Stimulated activated CD4-positive, alpha-beta T cell treated with anti-CD3 and anti-CD28 coated beads, TNF-alpha, amount 100 ng/mL, for 24 hours (primary cell): ENCODE data around the gene ARHGAP22.

Experiments
- DNase-seq, 3 experiments: peaks; one replicate each; pipeline ENCODE4 v3.0.0-alpha.2; 2020; ENCODE audit warnings: low read depth in 3 of 3

ARHGAP22 gene

DNA sequence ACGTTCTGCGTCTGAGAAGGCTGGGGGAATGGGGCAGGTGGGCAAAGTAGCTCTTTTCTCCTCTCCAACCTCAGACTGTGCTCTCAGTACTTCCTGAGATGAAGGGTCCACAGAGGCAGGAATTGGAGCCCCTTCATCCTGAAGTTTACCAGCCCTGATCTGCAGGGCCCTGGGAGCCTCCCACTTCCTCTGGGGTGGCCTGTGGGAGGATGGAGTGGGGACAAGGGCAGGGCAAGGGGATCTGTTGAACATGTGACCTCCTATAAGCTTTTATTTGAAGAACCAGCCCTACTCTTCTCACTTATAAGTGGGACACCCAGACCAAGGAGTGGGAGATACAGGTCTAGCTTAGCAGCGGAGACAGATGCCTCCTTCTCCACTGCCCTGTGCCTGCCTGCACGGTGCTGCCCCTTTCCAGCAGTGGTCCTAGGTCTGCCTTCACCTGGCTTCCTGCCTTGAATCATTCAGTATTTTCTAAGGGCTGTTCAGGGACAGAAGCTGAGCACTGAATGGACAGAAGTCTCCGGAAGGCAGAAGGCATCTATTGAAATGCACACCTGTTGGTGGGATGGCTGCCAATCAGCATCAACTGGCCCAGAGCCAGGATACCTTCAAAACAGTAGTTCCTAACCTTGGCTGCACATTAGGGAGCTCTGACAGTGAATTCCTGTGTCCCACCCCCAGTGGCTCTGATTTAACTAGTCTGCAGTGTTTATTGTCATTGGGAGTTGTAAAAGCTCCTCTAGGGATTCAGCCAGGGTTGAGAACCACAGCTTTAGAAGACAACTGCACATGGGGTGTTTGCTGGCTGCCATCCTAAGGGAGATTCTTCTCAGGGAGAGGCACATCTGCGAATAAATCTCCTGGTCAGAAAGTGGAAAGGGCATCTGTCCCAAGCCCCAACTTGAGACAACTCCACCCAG lies 2.7 kb upstream of the ARHGAP22 start:
- no peak for DNase-seq

DNA sequence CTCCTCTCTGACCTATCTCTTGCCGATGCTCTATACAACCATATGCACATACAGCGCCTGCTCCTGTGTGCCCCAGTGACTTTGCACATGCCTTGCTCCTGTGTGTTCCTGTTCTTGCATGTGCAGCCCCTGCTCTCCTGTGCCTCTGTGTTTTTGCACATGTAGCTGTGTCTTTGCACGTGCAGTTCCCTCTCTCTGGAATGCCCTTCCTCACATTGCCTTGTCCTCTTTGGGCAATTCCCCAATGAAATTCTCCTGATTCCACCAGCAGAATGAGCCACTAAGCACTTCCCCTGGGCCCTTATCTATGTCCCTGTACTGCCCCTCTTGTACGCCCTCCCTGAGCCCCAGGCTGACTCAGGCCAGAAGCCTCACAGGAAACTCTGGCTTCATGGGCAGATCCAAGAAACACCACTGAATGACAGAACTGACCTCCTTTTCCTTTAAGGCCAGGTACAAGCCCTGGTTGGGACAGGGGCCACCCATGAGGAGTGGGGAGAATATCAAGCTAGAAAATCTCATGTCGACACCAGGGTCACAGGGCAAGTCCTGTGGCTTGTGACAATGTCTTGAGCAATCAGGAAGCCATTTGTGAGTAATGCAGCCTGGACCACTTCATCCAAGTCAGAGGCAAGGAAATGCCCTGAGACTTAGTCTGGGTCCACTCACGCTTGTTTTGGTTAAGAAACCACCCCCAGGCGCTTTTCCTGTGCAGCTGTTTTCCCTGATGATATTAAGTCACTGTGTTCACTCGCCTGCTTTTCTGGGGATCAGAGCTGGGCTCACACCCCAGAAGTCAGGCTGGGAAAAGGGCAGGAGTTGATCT lies 1.9 kb upstream of the ARHGAP22 start:
- no peak for DNase-seq

DNA sequence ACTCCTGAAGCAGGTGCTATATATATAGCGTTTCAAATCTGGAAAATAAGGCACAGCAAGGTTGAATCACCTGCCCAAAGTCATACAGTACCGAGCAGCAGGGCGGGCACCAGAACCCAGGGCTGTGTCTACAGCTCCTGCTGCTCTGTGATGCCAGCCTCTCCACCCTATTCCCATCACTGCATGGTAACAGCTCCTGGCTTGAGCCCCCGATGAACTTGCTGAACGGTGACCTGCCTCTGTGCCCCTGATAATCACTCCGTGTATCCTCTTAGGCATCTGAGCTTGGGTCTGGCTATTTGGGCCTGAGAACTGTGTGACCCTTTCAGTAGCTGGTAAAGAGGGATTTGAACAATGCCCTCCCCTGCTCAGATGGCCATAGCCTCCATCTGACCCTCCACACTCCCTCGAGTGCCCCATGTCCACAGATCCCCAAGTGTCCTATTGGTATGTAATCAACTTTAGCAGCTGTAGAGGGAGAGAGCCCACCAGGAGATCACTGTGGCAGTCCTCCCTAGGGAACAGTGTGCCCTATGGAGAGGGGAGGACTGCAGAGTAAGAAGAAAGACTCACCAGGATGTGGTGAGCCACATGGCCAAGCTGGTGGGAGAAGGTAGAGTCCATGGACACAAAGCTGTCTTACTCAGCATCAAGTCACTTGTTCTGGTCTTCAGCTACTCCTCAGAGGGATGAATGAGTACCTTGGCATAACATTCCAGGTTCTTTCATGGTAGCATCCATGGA lies 1.1 kb upstream of the ARHGAP22 start:
- DNase-seq, result no peak

DNA sequence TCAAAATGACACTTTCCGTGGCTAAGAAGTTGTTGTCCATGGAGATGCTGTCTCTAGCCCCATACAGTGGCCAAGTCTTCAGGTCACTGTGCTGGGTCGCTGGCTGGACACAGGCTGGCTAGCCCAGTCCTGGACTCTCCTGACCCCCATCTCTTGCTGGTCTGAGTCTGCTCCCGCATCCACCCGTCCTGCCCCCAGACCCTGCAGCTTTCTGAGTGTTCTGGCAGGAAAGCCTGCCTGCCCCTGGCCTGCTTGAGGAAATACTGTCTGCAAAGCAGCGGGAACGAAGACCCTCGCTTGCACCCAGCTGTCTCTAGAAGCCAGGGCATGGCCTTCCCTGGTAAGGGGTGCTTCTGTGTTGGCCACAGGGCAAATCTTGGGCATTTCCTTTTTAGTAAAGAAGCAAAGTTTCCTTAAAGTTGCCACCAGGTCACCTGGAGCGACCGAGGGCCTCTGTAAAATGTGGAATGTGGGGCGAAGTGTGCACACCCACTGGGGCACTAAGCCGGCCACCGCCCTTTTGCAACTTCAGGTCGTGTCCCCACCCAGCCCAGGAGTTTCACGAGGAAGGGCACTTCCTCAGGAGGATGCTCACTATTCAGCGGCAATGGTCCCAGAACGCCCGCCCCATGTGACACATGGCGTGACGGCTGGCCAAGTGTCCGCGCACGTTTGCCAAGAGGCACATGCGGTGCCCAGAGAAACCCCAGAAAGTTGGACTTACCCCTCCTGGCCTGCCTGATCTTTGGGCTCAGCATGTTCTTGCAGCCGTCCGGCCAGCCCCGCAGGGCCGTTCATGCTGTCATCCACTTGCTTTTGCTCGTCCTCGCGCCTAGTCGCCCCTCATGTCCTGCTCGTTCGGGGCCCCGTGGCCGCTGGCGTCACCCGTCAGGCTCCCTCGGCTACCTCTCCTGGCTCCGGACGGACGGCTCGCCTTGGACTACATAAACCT lies 558 bp downstream of the ARHGAP22 start:
- DNase-seq, result no peak

DNA sequence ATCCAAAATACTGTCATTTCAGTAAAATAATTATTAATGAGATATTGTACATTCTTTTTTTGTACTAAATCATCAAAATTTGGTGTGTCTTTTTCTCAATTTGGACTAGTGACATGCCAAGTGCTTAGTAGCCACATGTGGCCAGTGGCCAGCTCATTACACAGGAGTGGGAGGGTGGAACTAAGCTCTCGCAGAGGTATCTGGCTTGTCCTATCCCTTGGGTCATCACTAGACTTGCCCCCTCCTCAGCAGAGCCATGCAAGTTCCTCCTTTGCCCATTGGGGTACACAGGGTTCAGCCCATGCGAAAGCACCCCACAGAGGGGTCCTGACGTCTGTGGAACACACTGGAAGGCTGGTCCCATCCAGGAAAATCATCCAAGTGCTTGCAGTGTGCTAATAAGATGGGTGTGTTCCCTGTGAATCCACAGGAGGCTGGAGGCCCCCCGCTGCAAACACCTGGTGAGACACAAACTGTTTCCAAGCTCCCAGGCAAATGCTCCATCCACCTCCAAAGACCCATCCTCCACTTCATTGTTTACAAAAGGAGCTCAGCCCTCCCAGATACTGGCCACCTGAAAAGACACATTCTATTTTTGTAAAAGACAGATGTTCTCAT lies 1.3 kb downstream of the ARHGAP22 start:
- DNase-seq, result no peak

DNA sequence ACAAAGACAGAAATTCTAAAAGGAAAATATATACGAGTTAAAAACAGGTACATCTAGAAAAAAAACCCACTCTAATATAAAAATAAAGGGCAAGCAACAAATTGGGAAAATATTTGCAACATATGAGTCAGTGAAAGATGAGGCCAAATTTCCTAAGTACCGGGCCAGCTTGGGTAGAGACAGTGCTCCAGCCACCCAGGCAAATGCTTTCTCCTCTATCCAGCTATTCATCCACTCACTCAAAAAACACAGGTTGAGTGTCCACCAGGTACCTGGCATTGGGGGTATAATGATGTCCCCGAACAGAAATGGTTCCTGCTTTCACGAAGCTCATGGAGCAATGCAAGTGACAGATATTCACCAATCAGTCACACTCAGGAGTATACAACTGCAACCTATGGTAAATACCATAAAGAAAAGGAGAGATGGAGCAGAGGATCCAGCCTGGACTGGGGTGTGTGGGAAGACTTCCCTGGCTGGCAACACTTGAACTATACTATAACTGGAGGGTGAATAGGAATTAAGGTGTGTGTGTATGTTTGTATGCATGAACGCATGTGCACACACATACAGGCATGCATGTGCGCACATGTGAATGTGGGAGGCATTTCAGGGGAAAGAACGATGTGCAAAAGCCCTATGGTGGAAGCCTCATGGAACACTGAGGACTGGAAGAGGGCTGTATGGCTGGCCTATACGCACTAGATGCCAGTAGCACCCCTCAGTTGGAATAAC lies 2.3 kb downstream of the ARHGAP22 start:
- no peak for DNase-seq

DNA sequence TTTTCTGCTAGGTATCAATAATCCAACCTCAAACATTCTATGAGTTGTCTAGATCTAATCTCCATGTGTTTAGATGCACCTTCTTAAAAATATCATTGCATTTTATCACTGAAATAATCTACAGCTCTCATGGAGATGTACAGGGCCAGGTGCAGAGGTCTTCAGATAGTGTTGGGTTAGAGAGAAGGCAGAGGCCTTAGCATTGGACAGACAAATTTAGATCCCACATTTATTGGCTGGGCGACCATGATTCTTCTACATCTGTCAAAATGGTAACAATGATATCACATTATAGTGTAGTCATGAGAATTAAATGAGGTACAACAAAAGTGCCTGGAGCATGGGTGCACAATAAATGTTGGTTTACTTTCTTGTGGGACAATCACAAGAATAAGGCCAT lies 3.1 kb downstream of the ARHGAP22 start:
- no peak for DNase-seq

DNA sequence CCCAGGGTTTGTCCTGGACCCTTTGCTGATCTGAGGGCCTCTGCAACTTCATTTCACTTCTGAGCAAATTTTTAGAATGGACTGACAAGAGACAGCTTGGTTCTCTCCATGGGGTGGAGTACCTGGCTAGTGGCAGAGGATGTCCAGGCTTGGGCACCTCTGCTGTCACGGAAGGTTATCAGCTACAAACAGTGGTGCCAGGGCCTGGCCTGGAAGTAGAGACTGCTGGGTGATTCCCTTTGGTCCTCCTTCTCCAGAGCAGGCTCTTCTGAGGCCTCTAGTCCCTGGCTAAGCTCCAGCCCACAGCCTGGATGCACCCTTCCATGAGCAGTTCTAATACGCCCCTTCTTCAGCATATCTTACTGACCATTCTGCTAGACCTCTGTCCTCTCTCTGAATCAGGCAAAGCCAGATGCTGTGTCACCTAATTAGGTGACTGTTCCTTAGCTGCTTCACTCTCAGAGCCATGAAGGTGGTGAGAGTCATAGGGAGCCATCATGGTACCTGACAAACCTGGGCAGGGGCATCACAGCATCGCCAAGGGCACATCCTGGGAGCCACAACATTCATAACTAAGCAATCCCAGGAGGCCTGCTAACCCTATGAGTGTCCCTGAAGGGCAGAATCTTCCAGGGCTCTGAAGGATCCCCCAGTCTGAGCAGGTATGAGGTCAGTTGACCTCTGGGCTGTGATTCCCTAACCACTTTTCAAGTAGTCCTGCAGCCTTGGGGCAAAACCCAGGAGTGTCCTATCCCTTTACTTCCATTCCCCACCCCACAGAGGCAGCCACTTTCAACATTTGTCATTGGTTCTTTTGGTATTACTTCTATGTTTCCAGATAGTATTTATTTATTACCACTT lies 4.0 kb downstream of the ARHGAP22 start:
- no peak for DNase-seq

DNA sequence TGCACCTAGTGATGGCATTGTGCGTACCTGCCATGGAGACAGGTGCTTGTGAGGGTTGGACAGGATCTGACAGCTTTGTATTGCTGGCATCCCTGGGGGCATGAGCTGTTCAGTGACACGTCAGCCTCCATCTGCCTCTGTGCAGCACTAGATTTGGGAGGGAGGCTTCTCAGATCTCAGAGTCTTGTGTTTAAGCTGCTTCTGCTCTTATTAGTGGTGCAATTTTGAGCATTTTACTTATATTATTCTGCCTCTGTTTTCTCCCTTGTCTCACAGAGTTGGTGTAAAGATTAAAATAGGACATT lies 5.1 kb downstream of the ARHGAP22 start:
- DNase-seq, result no peak

DNA sequence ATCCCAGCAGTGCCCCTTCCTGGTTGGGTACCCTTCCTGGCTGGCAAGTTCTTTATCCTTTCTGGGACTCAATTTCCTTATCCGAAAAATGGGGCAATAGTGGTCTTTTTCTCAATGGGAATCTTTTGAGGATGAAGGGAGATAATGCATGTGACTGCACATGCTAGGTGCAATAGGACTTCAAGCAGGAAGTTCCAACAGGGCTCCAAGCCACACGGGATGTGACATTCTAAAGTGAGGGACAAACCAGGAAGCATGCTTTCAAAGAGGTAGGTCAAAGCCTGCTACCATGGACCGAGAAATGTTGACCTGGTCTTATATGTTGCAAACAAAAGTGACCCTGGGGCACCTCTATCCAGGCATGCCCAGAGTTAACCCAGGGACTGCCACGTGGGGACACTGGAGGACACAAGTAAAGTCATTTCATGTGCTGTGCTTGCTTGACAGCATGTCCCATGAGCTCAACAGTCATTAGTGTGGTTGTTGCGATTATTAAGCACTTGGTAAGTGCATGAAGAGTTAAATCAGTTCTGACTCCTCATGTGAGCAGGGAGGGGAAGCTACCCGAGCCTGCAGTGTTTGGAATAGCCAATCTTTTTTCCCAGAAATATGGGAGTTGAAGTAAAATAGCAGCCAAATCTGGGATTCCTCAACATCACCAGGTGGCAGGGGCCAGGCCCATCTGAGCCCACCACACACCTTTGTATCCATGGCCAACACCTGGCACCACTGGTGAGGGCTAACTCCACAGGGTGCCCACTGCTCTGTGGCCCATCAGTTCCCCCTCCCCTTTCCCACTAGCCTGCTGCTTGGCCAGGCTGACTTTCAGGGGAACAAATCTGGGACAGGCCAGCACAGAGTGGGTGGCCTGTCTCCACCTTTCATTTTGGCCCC lies 5.7 kb downstream of the ARHGAP22 start:
- no peak for DNase-seq

DNA sequence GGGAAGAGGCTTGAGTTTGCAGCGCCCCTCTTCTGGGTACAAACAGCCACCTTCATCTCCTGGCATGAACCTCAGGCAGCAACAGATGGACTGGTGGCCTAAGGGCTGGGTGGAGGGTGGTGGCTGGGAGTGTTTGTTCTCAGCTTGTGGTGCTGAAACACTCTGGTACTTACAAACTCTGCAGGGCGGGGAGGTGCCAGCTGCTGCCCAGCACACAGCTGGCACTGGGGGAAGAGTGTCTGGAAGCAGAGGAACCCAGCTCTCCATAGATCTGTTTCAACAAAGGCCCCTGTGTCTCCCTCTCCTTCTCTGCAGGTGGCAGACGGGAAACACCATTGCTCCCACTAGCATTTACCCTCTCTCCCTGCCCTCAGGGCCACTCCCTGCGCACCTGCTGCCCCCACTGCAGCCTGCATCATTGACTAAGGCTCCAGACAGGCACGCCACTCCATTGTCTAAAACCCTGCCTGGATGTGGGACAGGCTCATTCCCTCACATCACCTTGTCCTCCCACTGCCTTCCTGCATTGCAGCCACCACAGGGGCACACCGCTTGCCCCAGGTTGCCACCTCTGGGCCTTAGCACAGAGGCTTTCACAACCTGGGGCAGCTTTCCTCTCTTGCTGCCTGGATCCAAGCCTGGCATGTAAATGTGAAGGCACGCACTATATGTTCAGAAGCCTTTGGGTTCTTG lies 6.5 kb downstream of the ARHGAP22 start:
- DNase-seq, result no peak

DNA sequence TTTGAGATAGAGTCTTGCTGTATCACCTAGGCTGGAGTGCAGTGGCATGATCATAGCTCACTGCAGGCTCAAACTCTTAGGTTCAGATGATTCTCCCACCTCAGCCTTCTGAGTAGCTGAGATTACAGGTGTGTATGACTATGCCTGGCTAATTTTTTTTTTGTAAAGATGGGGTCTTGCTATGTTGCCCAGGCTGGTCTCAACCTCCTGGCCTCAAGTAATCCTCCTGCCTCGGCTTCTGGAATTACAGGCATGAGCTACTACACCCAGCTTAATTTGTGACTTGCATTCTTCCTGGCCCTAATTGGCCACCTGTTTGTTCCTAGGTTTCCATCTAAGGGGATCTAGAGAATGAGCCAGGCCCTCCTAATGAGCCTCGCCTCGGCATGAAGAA lies 9.3 kb downstream of the ARHGAP22 start:
- no peak for DNase-seq

DNA sequence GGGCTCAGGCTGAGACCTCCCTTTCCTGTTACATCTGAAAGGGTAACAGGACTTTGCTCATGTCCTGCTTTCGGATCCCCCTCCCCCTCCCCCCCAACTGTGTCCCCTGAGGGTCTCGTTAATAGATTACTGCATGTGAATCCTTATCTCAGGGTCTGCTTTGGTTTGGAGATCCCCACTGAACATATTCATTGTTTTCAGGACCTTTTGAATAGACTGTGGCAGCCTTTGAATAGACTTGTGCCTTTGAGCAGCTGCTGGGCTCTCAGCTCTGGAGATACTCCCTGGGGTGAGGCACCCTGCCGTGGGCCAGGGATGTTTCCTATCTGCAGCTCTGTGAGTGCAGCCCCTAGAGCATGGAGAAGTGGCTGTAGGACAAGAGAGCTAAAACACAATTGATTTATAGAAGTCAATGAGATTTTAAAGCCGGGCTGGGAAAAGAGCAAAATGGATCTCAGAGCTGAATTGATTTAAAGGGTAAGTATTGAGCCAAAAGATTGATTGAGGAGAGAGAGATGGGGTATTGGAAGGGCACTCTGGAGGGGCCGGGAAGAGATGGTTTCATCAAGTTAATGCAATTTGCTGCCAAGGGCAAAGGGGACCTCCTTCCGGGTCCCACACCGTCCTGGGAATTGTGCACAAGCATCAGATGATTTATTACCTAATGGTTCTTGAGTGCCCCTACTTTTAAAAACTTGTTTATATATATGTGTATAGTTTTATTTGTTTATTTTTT lies 9.9 kb downstream of the ARHGAP22 start:
- DNase-seq, result no peak

DNA sequence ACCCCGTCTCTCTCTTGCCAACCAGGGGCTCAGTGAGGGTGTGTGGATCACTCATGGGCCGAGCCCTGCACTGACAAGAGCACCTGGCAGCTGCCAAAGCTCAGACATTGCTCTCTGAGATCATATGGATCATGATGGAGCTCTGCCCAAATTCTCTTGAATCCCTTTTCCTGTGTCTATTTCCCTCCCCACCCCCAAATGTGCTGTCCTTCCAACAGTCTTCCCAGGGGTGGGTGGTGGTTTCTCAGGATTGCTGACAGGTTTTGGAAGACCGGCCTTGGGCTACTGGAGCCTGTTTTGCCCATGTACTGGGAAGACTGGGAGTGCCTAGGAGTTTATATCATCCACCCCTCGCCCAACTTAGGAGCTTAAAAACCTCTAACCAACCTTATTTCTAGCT lies 10.5 kb downstream of the ARHGAP22 start:
- no peak for DNase-seq

DNA sequence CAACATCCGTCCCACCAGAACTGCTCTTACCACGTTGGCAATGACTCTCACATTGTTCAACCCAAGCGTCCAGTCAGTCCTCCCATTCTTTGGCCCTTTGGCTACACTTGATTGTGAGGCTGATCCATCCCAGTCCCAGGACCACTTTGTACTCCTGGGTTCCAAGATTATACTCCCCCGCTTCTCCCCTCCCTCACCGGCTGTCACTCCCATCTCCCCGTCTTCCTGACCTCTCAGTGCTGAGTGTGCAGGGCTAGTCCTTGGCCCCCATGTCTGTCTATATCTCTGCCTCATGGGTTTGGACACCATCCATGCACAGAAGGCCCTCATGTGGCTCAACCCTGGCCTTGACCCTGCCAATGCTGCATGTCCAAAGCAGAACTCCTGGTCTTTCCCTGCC lies 12.5 kb downstream of the ARHGAP22 start:
- DNase-seq, result no peak

DNA sequence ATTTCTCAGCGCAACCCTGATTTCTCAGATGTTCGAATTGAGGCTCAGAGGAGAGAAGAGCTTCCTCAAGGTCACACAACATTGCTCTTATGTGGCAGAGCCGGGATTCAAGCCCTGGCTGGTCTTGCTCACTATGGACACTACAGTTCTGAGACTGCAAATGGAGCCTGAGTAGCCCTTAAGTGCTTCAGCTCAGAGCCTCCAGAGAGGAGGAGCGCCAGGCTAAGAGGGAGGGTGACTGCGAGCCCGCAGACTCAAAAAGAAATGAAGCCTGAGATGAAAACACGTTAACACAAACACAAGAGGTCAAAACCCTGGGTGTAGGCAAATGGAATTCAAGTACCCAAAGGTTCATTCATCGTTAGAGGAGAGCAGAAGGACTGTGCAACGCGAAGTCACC lies 13.9 kb downstream of the ARHGAP22 start:
- no peak for DNase-seq

DNA sequence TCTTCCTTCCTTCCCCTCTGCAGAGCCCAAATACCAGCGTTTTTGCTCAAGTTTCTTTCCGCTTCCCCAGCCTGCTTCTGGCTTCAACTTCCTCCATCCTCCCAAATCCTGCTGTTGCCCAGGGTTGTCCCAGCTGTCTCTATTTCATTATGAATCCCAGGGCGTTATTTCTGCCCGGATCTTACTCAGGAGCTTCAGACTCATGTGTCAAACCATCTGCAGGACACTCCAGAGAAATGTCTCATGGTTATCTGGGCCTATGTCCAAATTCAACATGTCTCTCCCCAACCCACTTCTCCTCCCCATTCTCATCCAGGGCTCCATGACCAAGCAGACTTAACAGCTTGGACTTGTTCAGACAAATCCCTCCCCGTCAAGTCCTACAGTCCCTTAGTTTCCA lies 15.6 kb downstream of the ARHGAP22 start:
- no peak for DNase-seq
